NCI-H146 treated with DMSO at 0.1 percent for 48 hours (cell line): ENCODE results near the gene COQ5.
"Not testable (repeated sequence)": the region's sequence is repeated elsewhere in the genome, so short reads cannot be mapped to it uniquely, and the experiment has no call there.

Source experiments
- DNase-seq: peaks from one replicate; lab custom pipeline; 2025; ENCODE audit not compliant: unreplicated experiment; lab: John Stamatoyannopoulos, UW

Gene COQ5

GRCh38 chr12:120529641-120530417, 871 bp upstream of the COQ5 start:
- DNase-seq: peak; percentile 76

- no peak for DNase-seq
Measured at GRCh38 chr12:120522568-120522967, 6.4 kb downstream of the COQ5 start.

GRCh38 chr12:120519324-120519723, 9.6 kb downstream of the COQ5 start:
- not testable (repeated sequence) for DNase-seq

GRCh38 chr12:120515496-120515895, 13.5 kb downstream of the COQ5 start:
- no peak for DNase-seq

- DNase-seq: no peak
Measured at GRCh38 chr12:120514002-120514401, 15.0 kb downstream of the COQ5 start.

GRCh38 chr12:120508537-120508936, 20.4 kb downstream of the COQ5 start:
- DNase-seq: no peak

GRCh38 chr12:120504587-120504986, 24.4 kb downstream of the COQ5 start:
- no peak for DNase-seq

GRCh38 chr12:120500581-120500980, 28.4 kb downstream of the COQ5 start:
- DNase-seq: no peak

- no peak for DNase-seq
Measured at GRCh38 chr12:120498870-120499515, 30.0 kb downstream of the COQ5 start.

GRCh38 chr12:120497524-120498150, 31.3 kb downstream of the COQ5 start:
- DNase-seq: no peak

- peak; percentile 12 for DNase-seq
Measured at GRCh38 chr12:120496413-120497340, 32.3 kb downstream of the COQ5 start.

GRCh38 chr12:120495731-120496412, 33.1 kb downstream of the COQ5 start, which contains the start of gene DYNLL1:
DYNLL1 (plus strand) TSS chr12:120496113; CDS start chr12:120496422, 309 bp downstream.
- DNase-seq: peak; percentile 84

GRCh38 chr12:120495186-120495730, 33.7 kb downstream of the COQ5 start:
- DNase-seq: no peak

GRCh38 chr12:120490833-120491512, 38.0 kb downstream of the COQ5 start:
- DNase-seq: no peak

- DNase-seq: no peak
Measured at GRCh38 chr12:120490325-120490724, 38.6 kb downstream of the COQ5 start.

- DNase-seq: no peak
Measured at GRCh38 chr12:120489018-120489417, 39.9 kb downstream of the COQ5 start.

- no peak for DNase-seq
Measured at GRCh38 chr12:120488057-120488640, 40.8 kb downstream of the COQ5 start.

- DNase-seq: not testable (repeated sequence)
Measured at GRCh38 chr12:120487552-120487951, 41.4 kb downstream of the COQ5 start.
